ENCODE results near the gene ST3GAL3.

DNA sequence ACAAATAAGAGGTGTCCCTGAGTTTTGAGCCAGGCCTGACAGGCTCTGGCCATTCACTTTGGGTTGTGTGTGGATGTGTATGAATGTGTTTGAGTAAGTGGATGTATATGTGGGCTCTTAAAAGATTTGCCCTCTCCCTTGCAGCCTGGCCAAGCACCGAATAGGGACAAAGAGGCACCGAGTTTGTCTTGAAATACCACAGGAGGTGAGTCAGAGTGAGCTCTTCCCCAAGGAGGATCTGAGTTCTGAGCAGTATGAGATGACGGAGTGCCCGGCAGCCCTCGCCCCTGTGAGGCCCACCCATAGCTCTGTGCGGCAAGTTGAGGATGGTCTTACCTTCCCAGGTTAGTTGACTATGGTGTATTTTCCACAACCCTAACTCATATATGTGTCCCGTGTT, 38.4 kb upstream of the ST3GAL3 start:
- TF ChIP-seq YY1 (IDR thresholded peaks at IDR 0.05; ENCODE audit: insufficient read depth, insufficient read length), result no peak
- no peak for TF ChIP-seq ZNF274 (IDR thresholded peaks at IDR 0.05; ENCODE audit: low read depth, low read length)
- no peak for TF ChIP-seq SUZ12 (IDR thresholded peaks at IDR 0.05; ENCODE audit: extremely low read depth, insufficient read depth, insufficient read length)

Data from NT2/D1 (cell line).